ENCODE data around the gene RPL27. TPM values are rescaled to one million over a fixed set of nuclear protein-coding genes. Genes with fewer than 3 reads are reported as not detected.
A peak's percentile ranks its signal among the peaks of the same experiment; 100 is the strongest.
"Not testable (repeated sequence)": the region's sequence is repeated elsewhere in the genome, so short reads cannot be mapped to it uniquely, and the experiment has no call there.

Gene RPL27
- total RNA-seq, 1 donor from 2014 or later = 1,045 TPM

- TF ChIP-seq CTCF (conservative IDR thresholded peaks at IDR 0.05) = no peak
- no peaks in the 10 kb centered on the region for H3K27me3 Mint-ChIP-seq (ENCODE audit: low read depth)
- no peaks in the 10 kb centered on the region for H3K9me3 Mint-ChIP-seq
- DNase-seq (ENCODE audit: low read depth, low spot score) = no peak
- H3K36me3 Mint-ChIP-seq (ENCODE audit: low read depth) = peaks cover 6% of the 10 kb centered on the region
- H3K4me1 Mint-ChIP-seq = no peaks in the 10 kb centered on the region
- H3K27ac Mint-ChIP-seq (ENCODE audit: unreplicated experiment) = no peak overlapping the region
- H3K4me3 Mint-ChIP-seq = no peak overlapping the region
These were observed 9.1 kb upstream of the RPL27 start for GRCh38 chr17:42989141-42989540.

GRCh38 chr17:42989726-42990652 is 8.2 kb upstream of the RPL27 start:
- Mint-ChIP-seq H3K27me3 (ENCODE audit: low read depth) (no peaks in the 10 kb centered on the region), H3K9me3 (no peaks in the 10 kb centered on the region), H3K27ac (ENCODE audit: unreplicated experiment) (no peak overlapping the region), H3K4me1 (no peaks in the 10 kb centered on the region), H3K36me3 (ENCODE audit: low read depth) (peaks cover 6% of the 10 kb centered on the region), H3K4me3 (no peak overlapping the region)
- no peak for DNase-seq (ENCODE audit: low read depth, low spot score)
- TF ChIP-seq CTCF (conservative IDR thresholded peaks at IDR 0.05) = no peak

GRCh38 chr17:42991471-42991870 is 6.7 kb upstream of the RPL27 start:
- Mint-ChIP-seq H3K36me3 (ENCODE audit: low read depth) (peaks cover 6% of the 10 kb centered on the region), H3K4me3 (no peak overlapping the region), H3K27me3 (ENCODE audit: low read depth) (no peaks in the 10 kb centered on the region), H3K4me1 (no peaks in the 10 kb centered on the region), H3K27ac (ENCODE audit: unreplicated experiment) (peak overlapping the region; percentile 62), H3K9me3 (no peaks in the 10 kb centered on the region)
- TF ChIP-seq CTCF (conservative IDR thresholded peaks at IDR 0.05) = no peak
- no peak for DNase-seq (ENCODE audit: low read depth, low spot score)

- H3K36me3 Mint-ChIP-seq (ENCODE audit: low read depth) = peaks cover 6% of the 10 kb centered on the region
- no peak overlapping the region for H3K4me3 Mint-ChIP-seq
- H3K27ac Mint-ChIP-seq (ENCODE audit: unreplicated experiment) = no peak overlapping the region
- DNase-seq (ENCODE audit: low read depth, low spot score) = no peak
- TF ChIP-seq CTCF (conservative IDR thresholded peaks at IDR 0.05) = no peak
- H3K27me3 Mint-ChIP-seq (ENCODE audit: low read depth) = no peaks in the 10 kb centered on the region
- no peaks in the 10 kb centered on the region for H3K9me3 Mint-ChIP-seq
- peaks cover 9% of the 10 kb centered on the region for H3K4me1 Mint-ChIP-seq
These were observed 5.3 kb upstream of the RPL27 start for GRCh38 chr17:42992872-42993271.

GRCh38 chr17:42993913-42994312 is 4.3 kb upstream of the RPL27 start:
- peaks cover 17% of the 10 kb centered on the region for H3K4me1 Mint-ChIP-seq
- H3K36me3 Mint-ChIP-seq (ENCODE audit: low read depth); H3K4me3 Mint-ChIP-seq; DNase-seq (ENCODE audit: low read depth, low spot score); H3K9me3 Mint-ChIP-seq; H3K27ac Mint-ChIP-seq (ENCODE audit: unreplicated experiment); H3K27me3 Mint-ChIP-seq (ENCODE audit: low read depth): not testable (repeated sequence)

GRCh38 chr17:42997390-42997983 is 732 bp upstream of the RPL27 start:
- H3K27ac Mint-ChIP-seq (ENCODE audit: unreplicated experiment) = peak overlapping the region; percentile 0
- no peak for DNase-seq (ENCODE audit: low read depth, low spot score)
- H3K36me3 Mint-ChIP-seq (ENCODE audit: low read depth) = peaks cover 3% of the 10 kb centered on the region
- no peaks in the 10 kb centered on the region for H3K27me3 Mint-ChIP-seq (ENCODE audit: low read depth)
- peak overlapping the region; percentile 96 for H3K4me3 Mint-ChIP-seq
- H3K4me1 Mint-ChIP-seq = peaks cover 30% of the 10 kb centered on the region
- no peaks in the 10 kb centered on the region for H3K9me3 Mint-ChIP-seq
- no peak for TF ChIP-seq CTCF (conservative IDR thresholded peaks at IDR 0.05)
